GM10248 (cell line): ENCODE data around the gene DHX15.

Experiments
- CTCF ChIA-PET: fragments of 300-600 bp; sonication (Branson Sonifier 250); formaldehyde crosslinking; extraction: SDS; loops from one replicate; lab custom pipeline; 2021; ENCODE audit warnings: antibody characterized with exemption; lab: Yijun Ruan, JAX
- POLR2A ChIA-PET: fragments of 350-650 bp; sonication (Branson Sonifier 250); formaldehyde crosslinking; extraction: SDS; loops from one replicate; lab custom pipeline; 2020; ENCODE audit warnings: antibody characterized with exemption; lab: Yijun Ruan, JAX
- DNase-seq: peaks from one replicate; pipeline ENCODE4 v3.0.0; 2012; ENCODE audit errors: extremely low spot score
- TF ChIP-seq, protein P1 (sequence below): IDR thresholded peaks from 2 replicates; pipeline ENCODE4 v1.5.1; 2012; ENCODE audit warnings: mild to moderate bottlenecking, low read depth; ENCODE audit errors: extremely low read depth, missing control alignments, control extremely low read depth

Gene DHX15

DNA sequence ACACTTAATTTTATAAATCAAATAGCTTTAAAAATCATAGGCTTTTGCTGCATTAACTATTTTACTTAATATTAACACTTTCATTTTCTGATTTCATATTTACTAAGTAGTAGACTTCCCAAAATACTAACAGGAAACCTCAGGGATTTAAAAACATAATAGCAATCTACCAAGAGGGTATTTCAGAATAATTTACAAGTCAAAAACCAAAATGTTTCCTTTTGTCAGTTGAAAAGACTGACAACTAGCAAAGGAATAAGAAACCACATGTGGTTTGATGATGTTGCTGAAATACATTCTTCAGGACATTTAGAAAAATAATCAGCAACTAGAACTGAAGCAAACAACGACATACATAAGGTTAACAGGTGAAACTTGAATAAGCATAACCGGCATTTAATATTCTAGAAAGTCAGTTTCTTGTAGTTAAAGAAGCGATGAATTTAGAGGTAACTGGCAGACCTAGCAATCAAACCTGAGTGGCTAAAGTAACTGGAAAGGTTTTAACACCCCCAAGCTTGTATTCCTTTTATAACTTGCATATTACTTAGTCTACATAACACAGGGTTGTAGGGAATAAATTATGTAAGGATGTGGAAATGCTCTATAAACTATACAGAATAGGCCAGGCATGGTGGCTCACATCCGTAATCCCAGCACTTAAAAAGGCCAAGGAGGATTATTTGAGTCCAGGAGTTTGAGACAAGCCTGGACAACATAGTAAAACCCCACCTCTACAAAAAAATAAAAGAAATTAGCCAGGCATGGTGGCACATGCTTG, 40.0 kb downstream of the DHX15 start:
- no peak for DNase-seq
- ChIA-PET POLR2A (interaction anchor here (0.6 to 0.9 kb wide), 2 partner anchors 10 to 39 kb away, joined by 3 to 6 read pairs; no protein-coding TSS in a partner anchor), CTCF (interaction anchor here (1.1 to 1.9 kb wide), 2 partner anchors 13 to 24 kb away, joined by 3 to 7 read pairs; no protein-coding TSS in a partner anchor)
- TF ChIP-seq, protein P1, sequence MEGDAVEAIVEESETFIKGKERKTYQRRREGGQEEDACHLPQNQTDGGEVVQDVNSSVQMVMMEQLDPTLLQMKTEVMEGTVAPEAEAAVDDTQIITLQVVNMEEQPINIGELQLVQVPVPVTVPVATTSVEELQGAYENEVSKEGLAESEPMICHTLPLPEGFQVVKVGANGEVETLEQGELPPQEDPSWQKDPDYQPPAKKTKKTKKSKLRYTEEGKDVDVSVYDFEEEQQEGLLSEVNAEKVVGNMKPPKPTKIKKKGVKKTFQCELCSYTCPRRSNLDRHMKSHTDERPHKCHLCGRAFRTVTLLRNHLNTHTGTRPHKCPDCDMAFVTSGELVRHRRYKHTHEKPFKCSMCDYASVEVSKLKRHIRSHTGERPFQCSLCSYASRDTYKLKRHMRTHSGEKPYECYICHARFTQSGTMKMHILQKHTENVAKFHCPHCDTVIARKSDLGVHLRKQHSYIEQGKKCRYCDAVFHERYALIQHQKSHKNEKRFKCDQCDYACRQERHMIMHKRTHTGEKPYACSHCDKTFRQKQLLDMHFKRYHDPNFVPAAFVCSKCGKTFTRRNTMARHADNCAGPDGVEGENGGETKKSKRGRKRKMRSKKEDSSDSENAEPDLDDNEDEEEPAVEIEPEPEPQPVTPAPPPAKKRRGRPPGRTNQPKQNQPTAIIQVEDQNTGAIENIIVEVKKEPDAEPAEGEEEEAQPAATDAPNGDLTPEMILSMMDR, result no peak

DNA sequence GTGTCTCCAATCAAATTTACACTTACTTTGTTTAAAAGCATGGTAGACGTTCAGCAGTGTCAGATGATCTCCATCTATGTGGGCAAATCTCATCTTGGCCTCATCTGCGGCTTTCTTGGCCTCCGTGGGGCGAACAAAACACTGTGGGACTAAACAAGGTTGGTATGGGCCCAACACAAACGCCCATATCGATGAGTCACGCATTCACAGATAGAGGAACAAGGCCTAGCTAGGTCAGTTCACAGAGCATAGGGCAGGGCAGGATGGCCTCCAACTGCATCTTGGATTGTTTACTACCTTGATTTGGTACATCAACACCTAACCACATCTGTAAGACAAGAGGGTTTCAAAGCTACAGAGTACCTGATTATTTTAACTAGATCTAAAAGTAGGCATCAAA, 47.3 kb downstream of the DHX15 start:
- CTCF ChIA-PET, result interaction anchor here (1.2 to 4.0 kb wide), 4 partner anchors 9 to 49 kb away, joined by 3 to 20 read pairs (median 3); no protein-coding TSS in a partner anchor
- POLR2A ChIA-PET, result no interaction called here
- DNase-seq, result no peak
- TF ChIP-seq, protein P1, result no peak

DNA sequence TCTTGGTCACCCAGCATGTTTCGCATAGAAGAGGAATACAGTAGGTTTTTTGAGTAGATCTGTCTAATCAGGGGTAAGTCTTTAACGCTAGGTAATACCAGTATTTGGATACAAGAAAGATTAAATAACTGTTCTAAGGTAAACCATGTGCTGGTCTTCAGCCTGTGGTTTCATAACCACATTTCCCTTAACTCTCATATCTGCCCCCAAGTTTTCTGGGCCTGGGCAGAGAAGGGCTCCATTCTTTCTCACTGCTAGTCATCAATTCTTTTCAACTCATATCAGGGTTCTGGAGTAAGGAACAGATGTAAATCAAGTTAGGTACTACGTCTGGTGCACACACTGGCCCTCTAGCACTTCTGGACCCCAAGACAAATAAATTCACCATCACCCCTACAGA, 49.0 kb downstream of the DHX15 start:
- TF ChIP-seq, protein P1, result no peak
- CTCF ChIA-PET, result interaction anchor here (1.4 kb wide), 1 partner anchor 11 kb away, joined by 3 read pairs; no protein-coding TSS in a partner anchor
- POLR2A ChIA-PET, result no interaction called here
- no peak for DNase-seq

DNA sequence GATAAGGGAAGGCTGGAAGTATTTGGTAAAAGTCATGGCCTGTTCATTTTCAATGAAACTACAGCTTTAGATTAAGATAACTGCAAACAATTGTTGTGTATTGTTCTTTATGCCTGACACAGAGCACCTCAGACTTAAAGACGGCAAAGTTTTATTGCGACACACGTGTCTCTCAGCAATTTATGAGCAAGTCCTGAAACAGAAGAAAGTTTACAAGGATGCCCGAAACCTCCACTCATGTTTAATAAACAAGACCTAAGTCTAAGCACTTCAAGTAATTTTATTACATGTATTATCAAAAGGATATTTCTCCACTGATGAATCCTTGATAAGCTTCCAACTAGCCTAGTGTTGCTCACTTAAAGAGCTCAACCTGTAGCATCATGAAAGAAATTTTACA, 51.0 kb downstream of the DHX15 start:
- ChIA-PET POLR2A (no interaction called here), CTCF (interaction anchor here (1.1 to 2.2 kb wide), 5 partner anchors 8 to 44 kb away, joined by 3 to 9 read pairs (median 5); no protein-coding TSS in a partner anchor)
- no peak for DNase-seq
- TF ChIP-seq, protein P1, result no peak

DNA sequence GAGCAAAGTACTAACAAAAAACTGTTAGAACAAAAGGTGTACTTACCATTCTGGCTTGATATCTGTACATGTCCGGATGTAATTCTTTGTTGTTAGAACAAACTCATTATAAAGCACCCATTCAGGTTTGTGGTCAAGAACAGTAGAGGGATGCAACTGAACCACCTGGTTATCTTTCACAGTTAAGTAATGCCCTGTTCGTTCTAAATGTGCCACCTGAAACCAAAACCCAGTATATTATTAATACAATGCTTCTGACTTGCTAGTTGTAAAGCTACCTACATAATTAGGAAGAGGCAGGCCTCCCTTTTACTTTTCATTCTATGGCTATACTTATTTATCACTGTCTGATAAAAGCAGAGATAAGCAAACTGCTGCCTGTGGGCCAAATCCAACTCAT, 54.8 kb downstream of the DHX15 start:
- CTCF ChIA-PET, result no interaction called here
- no peak for DNase-seq

DNA sequence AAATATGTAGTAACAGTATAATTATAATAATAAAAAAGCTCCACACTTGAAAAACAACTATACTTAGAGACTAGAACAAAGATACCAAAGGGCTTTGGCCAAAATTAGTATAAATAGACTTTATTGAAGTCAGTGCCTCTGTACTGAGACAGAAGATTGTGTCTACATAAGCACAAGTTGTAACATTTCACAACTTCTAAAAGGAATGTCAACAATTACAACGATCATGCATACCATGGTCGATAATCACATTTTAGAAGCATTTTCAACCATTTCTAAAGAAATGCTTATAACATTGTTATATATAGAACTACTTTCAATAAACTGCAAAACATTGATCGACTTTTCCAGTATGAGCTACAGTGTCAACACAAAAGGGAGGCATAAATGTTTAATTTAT, 57.0 kb downstream of the DHX15 start:
- TF ChIP-seq, protein P1, result no peak
- ChIA-PET CTCF (interaction anchor here (0.8 to 1.7 kb wide), 5 partner anchors 10 to 52 kb away, joined by 3 to 5 read pairs (median 4); no protein-coding TSS in a partner anchor), POLR2A (no interaction called here)

More for the DNA sequence above, 54.8 kb downstream of the DHX15 start:
- POLR2A ChIA-PET, result no interaction called here
- TF ChIP-seq, protein P1, result no peak

More for the DNA sequence above, 57.0 kb downstream of the DHX15 start:
- DNase-seq, result no peak
